Brain microvascular endothelial cell (primary cell): ENCODE data around the gene CETP.
"Not testable (repeated sequence)": the region's sequence is repeated elsewhere in the genome, so short reads cannot be mapped to it uniquely, and the experiment has no call there.

ENCODE experiments used
- DNase-seq: peaks from one replicate; pipeline ENCODE4 v3.0.0-alpha.2; 2020
- H3K27ac ChIP-seq: fragments of 250-450 bp; sonication (Bioruptor Pico); 2 replicates; pipeline ENCODE4 v1.5.1; 2020; ENCODE audit warnings: mild to moderate bottlenecking, moderate library complexity
- H3K27me3 ChIP-seq: fragments of 250-450 bp; sonication (Bioruptor Pico); replicated peaks from 2 replicates; pipeline ENCODE4 v1.5.1; 2020; ENCODE audit warnings: mild to moderate bottlenecking
- H3K36me3 ChIP-seq: fragments of 250-450 bp; sonication (Bioruptor Pico); replicated peaks from 2 replicates; pipeline ENCODE4 v1.5.1; 2020; ENCODE audit warnings: mild to moderate bottlenecking
- H3K4me3 ChIP-seq: 2 replicates; pipeline ENCODE4 v1.5.1; 2011; ENCODE audit warnings: low read depth, mild to moderate bottlenecking, control low read depth, low read length, moderate library complexity
- CTCF ChIP-seq: IDR thresholded peaks from 2 replicates; pipeline ENCODE4 v1.5.1; 2011; ENCODE audit warnings: low read depth, mild to moderate bottlenecking, moderate library complexity, low read length, control low read depth, inconsistent platforms; ENCODE audit errors: missing control alignments
- in situ Hi-C: cut with HindIII; loops from 2 replicates; pipeline ENCODE4 v1.10.0; 2017; ENCODE audit warnings: low sequenced_read_pairs, low pct_ligation_motif_present

Gene CETP

GRCh38 chr16:56984639-56985038, 22.9 kb downstream of the CETP start:
- Histone ChIP-seq H3K36me3 (no peaks in the 10 kb centered on the region), H3K27ac (no peak overlapping the region), H3K4me3 (no peak overlapping the region), H3K27me3 (no peaks in the 10 kb centered on the region)
- in situ Hi-C loops = no loop called here
- no peak for DNase-seq
- no peak for TF ChIP-seq CTCF

DNA sequence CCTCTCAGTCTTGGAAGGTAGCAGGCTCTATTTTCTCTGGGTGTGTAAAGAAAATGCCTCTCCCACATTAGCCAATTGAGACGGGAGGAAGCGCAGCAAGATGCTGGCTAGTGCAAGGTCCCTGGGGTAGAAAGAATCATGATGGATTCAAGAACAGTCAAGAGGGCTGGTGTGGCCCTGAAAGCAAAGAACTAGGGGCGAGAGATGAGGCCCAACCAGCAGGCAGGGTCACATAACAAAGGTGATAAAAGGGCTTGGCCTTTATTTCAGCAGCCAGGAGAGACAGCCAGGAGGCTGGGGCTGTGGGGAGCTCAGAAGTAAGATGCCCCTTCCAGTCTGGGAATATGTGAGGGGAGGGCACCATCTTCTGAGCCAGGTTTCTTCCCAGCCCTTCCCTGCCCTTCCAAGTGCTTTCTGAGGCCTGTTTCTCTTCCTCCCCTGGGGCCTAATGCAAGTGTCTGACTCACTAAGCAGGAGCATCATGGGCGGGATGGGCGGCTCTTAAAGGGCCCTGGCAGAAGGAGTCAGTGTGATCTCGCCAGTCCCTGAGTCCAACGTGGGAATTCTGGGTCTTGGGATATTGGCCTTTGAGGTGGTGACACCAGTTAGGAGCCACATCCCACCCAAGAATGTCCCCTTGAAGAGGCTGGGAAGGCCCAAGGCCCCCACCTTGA, 23.7 kb downstream of the CETP start:
- H3K27ac ChIP-seq = peak overlapping the region; percentile 26
- TF ChIP-seq CTCF = no peak
- in situ Hi-C loops = no loop called here
- H3K36me3 ChIP-seq = no peaks in the 10 kb centered on the region
- peak; percentile 83 for DNase-seq
- no peak overlapping the region for H3K4me3 ChIP-seq
- H3K27me3 ChIP-seq = no peaks in the 10 kb centered on the region

DNA sequence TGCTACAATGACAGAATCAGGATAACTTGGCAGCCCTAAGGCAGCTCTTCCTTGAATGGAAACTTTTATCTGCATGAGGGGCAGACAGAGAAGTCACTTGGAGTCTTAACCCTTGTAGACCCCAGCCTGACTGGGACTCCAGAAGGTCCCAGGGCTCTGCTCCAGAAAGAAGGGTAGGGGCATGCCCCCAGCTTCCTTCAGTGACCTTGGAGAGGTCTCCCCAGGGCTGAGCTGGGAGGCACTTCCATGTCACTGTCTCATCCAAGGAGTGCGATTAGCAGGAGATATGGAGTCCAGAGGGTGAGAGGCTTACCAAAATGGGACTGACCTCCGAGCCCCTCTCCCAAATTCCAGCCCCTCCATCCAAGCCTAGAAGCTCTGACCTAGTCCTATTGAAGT, 24.2 kb downstream of the CETP start:
- DNase-seq = no peak
- H3K36me3 ChIP-seq = no peaks in the 10 kb centered on the region
- no peak for TF ChIP-seq CTCF
- peak overlapping the region; percentile 18 for H3K27ac ChIP-seq
- no peak overlapping the region for H3K4me3 ChIP-seq
- in situ Hi-C loops = no loop called here
- H3K27me3 ChIP-seq = no peaks in the 10 kb centered on the region

GRCh38 chr16:56986361-56986760, 24.6 kb downstream of the CETP start:
- no peaks in the 10 kb centered on the region for H3K27me3 ChIP-seq
- no peak for TF ChIP-seq CTCF
- no peak for DNase-seq
- in situ Hi-C loops = no loop called here
- H3K4me3 ChIP-seq = no peak overlapping the region
- H3K27ac ChIP-seq = no peak overlapping the region
- H3K36me3 ChIP-seq = no peaks in the 10 kb centered on the region

GRCh38 chr16:56986908-56987307, 25.2 kb downstream of the CETP start:
- H3K4me3 ChIP-seq, DNase-seq, H3K27ac ChIP-seq, H3K36me3 ChIP-seq, in situ Hi-C loops, H3K27me3 ChIP-seq: not testable (repeated sequence)

- H3K4me3 ChIP-seq = no peak overlapping the region
- no peak overlapping the region for H3K27ac ChIP-seq
- H3K36me3 ChIP-seq = no peaks in the 10 kb centered on the region
- no peak for TF ChIP-seq CTCF
- in situ Hi-C loops = no loop called here
- no peaks in the 10 kb centered on the region for H3K27me3 ChIP-seq
- no peak for DNase-seq
Measured at GRCh38 chr16:56987692-56988091, 25.9 kb downstream of the CETP start.
